ENCODE measurements around the gene IRS2. TPM values are rescaled to one million over a fixed set of nuclear protein-coding genes. Genes with fewer than 3 reads are reported as not detected.

Gene IRS2
- total and polyA plus RNA-seq, 9 donors = 14.6 to 40.9 (median 26.6) TPM

DNA sequence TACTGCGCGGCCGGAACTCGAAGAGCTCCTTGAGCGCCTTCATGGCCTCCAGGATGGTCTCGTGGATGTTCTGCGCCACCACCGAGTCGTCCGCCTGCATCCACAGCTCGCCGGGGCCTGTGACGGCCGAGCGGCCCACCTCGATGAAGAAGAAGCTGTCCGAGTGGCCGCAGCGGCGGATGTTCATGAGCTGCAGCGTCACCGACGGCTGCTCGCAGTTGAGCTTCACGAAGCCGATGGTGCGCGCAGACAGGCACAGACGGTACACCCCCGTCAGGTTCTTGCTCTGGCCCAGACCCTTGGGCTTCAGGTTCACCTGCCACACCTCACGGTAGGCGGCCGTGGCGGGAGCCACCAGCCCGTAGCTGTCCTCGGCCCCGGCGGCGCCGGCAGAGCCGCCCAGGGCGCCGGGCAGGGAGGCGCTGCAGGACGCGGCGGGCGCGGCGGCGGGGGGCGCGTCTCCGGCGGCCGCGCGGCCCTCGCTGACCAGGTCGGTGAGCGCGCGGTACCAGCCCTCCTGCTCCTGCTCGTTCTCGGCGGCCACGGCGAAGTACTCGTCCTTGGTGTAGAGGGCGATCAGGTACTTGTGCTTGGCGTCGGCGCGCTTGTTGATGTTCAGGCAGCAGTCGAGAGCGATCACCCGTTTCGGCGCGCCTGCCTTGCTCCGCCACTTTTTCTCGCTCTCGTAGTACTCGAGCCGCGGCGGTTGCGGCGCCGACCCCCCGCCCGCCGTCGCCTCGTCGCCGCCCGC lies 1.1 kb downstream of the IRS2 start:
- Histone ChIP-seq H3K4me1 (ENCODE audit: insufficient read depth) (peaks cover 24% of the 10 kb centered on the region), H3K4me3 (peak overlapping the region; percentile 68), H3K27ac (peak overlapping the region; percentile 89 to 90), H3K36me3 (no peaks in the 10 kb centered on the region), H3K9me3 (no peaks in the 10 kb centered on the region), H3K27me3 (no peaks in the 10 kb centered on the region)
- peak; percentile 47 to 73 (median 64) for DNase-seq
- WGBS, 3 donors = 1 to 7% (median 2%) methylated on average over 57 to 98 of the region's 98 CpGs
- TF ChIP-seq POLR2A (IDR thresholded peaks at IDR 0.05) (no peak), EP300 (IDR thresholded peaks at IDR 0.05) (no peak)
- intact Hi-C loops (cut with DNase I) = loop anchor here (5.0 to 10.0 kb wide), 3 partner anchors 631 to 821 kb away; no protein-coding TSS in a partner anchor

DNA sequence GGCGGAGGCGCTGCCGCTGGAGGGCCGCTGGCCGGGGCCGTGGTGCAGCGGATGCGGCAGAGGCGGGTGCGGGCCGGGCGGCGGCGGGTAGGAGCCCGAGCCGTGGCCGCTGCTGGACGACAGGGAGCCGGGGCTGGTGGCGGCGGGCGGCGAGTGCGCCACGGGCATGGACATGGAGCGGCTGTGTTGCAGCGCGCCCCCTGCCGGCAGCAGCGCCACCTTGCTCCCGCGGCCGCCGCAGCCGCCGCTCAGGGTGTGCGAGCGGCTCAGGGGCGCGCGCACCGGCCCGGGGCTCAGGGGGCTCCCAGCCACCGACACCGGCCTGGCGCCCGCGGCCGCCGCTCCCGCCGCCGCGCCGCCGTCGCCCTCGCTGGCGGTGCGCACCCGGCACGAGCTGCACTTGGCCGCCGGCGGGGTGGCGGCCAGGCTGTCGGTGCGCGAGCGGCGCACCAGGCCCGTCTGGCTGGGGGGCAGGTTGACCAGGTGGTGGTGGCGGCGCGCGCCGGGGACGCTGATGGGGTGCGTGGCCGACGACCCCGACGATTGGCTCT lies 1.7 kb downstream of the IRS2 start:
- no peaks in the 10 kb centered on the region for H3K9me3 ChIP-seq
- H3K27ac ChIP-seq = peak overlapping the region; percentile 89 to 90
- H3K4me3 ChIP-seq = peak overlapping the region; percentile 68
- DNase-seq = peak; percentile 77 to 88 (median 85)
- H3K36me3 ChIP-seq = no peaks in the 10 kb centered on the region
- WGBS, 3 donors = 1 to 3% (median 3%) methylated on average over 52 to 83 of the region's 83 CpGs
- no peaks in the 10 kb centered on the region for H3K27me3 ChIP-seq
- H3K4me1 ChIP-seq (ENCODE audit: insufficient read depth) = peaks cover 24% of the 10 kb centered on the region
- no peak for TF ChIP-seq POLR2A (IDR thresholded peaks at IDR 0.05)
- TF ChIP-seq, protein P1, sequence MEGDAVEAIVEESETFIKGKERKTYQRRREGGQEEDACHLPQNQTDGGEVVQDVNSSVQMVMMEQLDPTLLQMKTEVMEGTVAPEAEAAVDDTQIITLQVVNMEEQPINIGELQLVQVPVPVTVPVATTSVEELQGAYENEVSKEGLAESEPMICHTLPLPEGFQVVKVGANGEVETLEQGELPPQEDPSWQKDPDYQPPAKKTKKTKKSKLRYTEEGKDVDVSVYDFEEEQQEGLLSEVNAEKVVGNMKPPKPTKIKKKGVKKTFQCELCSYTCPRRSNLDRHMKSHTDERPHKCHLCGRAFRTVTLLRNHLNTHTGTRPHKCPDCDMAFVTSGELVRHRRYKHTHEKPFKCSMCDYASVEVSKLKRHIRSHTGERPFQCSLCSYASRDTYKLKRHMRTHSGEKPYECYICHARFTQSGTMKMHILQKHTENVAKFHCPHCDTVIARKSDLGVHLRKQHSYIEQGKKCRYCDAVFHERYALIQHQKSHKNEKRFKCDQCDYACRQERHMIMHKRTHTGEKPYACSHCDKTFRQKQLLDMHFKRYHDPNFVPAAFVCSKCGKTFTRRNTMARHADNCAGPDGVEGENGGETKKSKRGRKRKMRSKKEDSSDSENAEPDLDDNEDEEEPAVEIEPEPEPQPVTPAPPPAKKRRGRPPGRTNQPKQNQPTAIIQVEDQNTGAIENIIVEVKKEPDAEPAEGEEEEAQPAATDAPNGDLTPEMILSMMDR (IDR thresholded peaks at IDR 0.05) = peak; percentile 24 to 86 (median 72)
- no peak for TF ChIP-seq EP300 (IDR thresholded peaks at IDR 0.05)
- intact Hi-C loops (cut with DNase I) = loop anchor here (5.0 to 10.0 kb wide), 3 partner anchors 630 to 820 kb away; no protein-coding TSS in a partner anchor

DNA sequence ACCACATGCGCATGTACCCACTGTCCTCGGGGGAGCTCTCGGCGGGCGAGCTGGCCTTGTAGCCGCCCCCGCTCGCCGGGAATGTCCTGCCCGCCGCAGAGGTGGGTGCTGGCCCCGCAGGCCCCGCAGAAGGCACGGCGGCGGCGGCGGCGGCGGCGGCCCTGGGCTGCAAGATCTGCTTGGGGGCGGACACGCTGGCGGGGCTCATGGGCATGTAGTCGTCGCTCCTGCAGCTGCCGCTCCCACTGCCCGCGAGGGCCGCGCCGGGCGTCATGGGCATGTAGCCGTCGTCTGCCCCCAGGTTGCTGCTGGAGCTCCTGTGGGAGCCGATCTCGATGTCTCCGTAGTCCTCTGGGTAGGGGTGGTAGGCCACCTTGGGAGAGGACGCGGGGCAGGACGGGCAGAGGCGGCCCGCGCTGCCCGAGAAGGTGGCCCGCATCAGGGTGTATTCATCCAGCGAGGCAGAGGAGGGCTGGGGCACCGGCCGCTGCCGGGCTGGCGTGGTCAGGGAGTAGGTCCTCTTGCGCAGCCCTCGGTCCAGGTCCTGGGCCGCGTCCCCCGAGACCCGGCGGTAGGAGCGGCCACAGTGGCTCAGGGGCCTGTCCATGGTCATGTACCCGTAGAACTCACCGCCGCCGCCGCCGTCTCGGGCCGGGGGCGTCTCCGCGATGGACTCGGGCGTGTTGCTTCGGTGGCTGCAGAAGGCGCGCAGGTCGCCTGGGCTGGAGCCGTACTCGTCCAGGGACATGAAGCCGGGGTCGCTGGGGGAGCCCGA lies 2.4 kb downstream of the IRS2 start:
- Histone ChIP-seq H3K36me3 (no peaks in the 10 kb centered on the region), H3K4me1 (ENCODE audit: insufficient read depth) (peaks cover 24% of the 10 kb centered on the region), H3K4me3 (peak overlapping the region; percentile 68), H3K27me3 (no peaks in the 10 kb centered on the region), H3K9me3 (no peaks in the 10 kb centered on the region), H3K27ac (peak overlapping the region; percentile 15 to 49)
- TF ChIP-seq, protein P1 (IDR thresholded peaks at IDR 0.05) = no peak
- no peak for TF ChIP-seq EP300 (IDR thresholded peaks at IDR 0.05)
- TF ChIP-seq POLR2A (IDR thresholded peaks at IDR 0.05) = no peak
- intact Hi-C loops (cut with DNase I) = loop anchor here in 3 of 4 donors (5.0 to 10.0 kb wide), 3 partner anchors 629 to 819 kb away; no protein-coding TSS in a partner anchor
- WGBS, 3 donors = 57 to 69% (median 62%) methylated on average over 41 to 81 of the region's 81 CpGs
- DNase-seq = peak in 4 of 5 donors; percentile 21 to 50 (median 41)

DNA sequence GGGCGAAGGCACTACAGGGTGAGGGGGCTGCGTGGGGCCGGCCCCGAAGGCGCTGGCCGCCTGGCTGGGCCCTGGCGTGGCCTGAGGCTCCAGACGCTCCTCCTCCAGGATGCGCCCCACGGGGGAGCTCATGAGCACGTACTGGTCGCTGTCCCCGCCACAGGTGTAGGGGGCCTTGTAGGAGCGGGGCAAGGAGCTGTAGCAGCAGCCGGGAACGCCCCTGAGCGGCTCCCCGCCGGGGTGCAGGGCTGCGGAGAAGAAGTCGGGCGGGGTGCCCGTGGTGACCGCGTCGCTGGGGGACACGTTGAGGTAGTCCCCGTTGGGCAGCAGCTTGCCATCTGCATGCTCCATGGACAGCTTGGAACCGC lies 3.0 kb downstream of the IRS2 start:
- intact Hi-C loops (cut with DNase I) = loop anchor here in 3 of 4 donors (5.0 to 10.0 kb wide), 3 partner anchors 629 to 819 kb away; no protein-coding TSS in a partner anchor
- Histone ChIP-seq H3K4me1 (ENCODE audit: insufficient read depth) (peaks cover 24% of the 10 kb centered on the region), H3K36me3 (no peaks in the 10 kb centered on the region)

More for the DNA sequence above, 3.0 kb downstream of the IRS2 start:
- H3K4me3 ChIP-seq = no peak overlapping the region
- no peaks in the 10 kb centered on the region for H3K27me3 ChIP-seq
- DNase-seq = peak in 4 of 5 donors; percentile 35 to 58 (median 50)
- TF ChIP-seq EP300 (IDR thresholded peaks at IDR 0.05) (no peak), POLR2A (IDR thresholded peaks at IDR 0.05) (no peak)
- TF ChIP-seq, protein P1 (IDR thresholded peaks at IDR 0.05) = no peak
- no peaks in the 10 kb centered on the region for H3K9me3 ChIP-seq
- H3K27ac ChIP-seq = no peak overlapping the region
- 93 to 96% (median 93%) methylated on average over 20 to 29 of the region's 29 CpGs for WGBS, 3 donors
